ENCODE results near the gene PTGES3L.
"Not testable (repeated sequence)": the region's sequence is repeated elsewhere in the genome, so short reads cannot be mapped to it uniquely, and the experiment has no call there.

The PTGES3L gene

GRCh38 chr17:43014020-43014648, 34.3 kb upstream of the PTGES3L start:
- DNase-seq: no peak

- DNase-seq: no peak
Observed at GRCh38 chr17:43013296-43013695, 33.4 kb upstream of the PTGES3L start.

DNA sequence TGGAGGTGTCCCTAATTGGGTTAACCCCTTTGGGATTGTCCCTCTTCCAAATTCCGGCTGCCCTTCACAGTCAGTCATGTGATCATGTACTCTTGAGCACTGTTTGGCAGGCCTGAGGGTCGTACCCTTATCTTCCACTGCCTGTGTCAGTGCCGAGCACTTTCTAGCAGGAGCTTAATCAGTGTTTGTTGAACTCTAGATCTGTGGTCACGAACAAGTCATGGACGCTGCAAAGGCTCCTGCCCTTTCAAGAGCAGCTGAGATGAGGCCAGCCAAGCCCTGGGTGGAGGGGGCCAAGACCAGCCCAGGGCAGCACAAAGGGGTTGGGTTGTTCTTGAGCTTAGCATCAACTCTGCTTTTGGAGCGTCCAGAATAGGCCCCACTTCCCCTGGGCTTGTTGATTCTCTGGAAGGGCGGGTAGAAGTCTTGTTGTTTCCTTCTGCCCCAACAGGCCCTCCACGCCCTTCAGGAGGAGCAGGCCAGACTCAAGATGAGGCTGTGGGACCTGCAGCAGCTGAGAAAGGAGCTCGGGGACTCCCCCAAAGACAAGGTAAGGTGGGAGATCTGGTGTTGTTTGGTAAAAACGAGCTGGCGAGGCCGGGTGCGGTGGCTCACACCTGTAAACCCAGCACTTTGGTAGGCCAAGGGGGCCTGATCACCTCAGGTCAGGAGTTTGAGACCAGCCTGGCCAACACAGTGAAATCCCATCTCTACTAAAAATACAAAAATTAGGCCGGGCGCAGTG, 32.0 kb upstream of the PTGES3L start:
- no peak for DNase-seq

DNA sequence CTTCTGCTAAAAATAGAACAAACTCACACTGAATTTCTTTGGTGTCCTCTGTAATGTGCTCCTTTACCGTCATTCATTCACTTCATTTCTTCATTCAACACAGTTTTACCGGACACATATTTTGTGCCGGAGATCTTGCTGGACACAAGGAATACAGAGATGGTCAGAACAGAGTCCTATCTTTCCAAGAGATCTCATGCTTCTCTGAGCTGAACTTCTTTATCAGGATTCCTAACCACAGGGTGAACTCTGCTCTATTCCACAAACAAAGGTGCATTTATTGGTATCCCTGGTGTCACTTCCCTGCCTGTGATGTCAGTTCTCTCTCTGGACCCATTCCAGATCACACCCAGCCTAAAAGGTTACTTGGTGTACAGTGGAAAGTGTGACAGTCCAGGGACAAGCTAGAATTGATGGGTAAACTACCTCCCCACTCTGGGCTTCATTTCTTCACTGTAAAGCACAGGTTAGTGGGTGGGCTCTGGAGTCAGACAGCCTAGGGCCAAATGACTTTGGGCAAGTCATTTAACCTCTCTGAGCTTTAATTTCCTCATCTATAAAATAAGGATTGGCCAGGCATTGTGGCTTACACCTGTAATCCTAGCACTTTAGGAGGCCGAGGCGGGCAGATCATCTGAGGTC, 30.9 kb upstream of the PTGES3L start:
- no peak for DNase-seq

GRCh38 chr17:43006639-43007551, 27.0 kb upstream of the PTGES3L start, which contains the start of gene IFI35:
IFI35 (plus strand) TSS chr17:43006784; CDS start chr17:43006948, 164 bp downstream.
- peak; percentile 58 to 70 for DNase-seq

DNA sequence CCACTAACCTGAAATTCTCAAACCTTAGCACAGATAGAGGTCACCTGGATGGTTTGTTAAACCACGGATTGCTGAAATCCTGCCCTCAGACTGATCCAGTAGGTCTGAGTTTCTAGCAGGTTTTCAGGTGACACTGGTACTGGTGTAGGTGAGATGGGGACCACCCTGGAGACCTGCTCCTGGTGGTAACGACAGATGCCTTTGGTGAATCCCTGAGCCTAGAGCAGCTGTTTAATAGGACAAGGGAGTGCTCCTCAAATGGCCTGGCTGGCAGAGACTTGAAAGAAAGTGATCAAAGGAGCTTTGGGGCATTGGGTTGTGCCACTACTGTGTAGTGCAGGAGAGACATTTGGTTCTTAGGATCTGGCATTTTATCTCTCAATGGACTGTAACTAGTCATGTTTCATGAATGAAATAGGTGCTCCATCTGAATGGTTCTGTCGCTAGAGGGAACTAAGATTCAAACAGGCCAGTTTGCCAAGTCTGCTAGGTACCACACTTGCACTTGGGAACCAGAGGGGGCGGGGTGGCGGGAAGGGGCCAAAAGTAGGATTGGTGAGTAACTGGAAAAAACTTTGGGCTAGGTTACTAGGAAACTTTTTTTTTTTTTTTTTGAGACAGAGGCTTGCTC, 23.8 kb upstream of the PTGES3L start:
- no peak for DNase-seq

GRCh38 chr17:43000894-43001293, 21.0 kb upstream of the PTGES3L start:
- not testable (repeated sequence) for DNase-seq

GRCh38 chr17:42999003-42999525, 19.2 kb upstream of the PTGES3L start:
- no peak for DNase-seq

GRCh38 chr17:42997984-42998938, 18.4 kb upstream of the PTGES3L start, which contains the start of gene RPL27:
RPL27 (plus strand) TSS chr17:42998419; CDS start chr17:42998751, 332 bp downstream.
- peak; percentile 98 to 100 for DNase-seq

GRCh38 chr17:42997390-42997983, 17.6 kb upstream of the PTGES3L start:
- no peak for DNase-seq

GRCh38 chr17:42993913-42994312, 14.0 kb upstream of the PTGES3L start:
- DNase-seq: not testable (repeated sequence)

- DNase-seq: no peak
Observed at GRCh38 chr17:42992872-42993271, 13.0 kb upstream of the PTGES3L start.

DNA sequence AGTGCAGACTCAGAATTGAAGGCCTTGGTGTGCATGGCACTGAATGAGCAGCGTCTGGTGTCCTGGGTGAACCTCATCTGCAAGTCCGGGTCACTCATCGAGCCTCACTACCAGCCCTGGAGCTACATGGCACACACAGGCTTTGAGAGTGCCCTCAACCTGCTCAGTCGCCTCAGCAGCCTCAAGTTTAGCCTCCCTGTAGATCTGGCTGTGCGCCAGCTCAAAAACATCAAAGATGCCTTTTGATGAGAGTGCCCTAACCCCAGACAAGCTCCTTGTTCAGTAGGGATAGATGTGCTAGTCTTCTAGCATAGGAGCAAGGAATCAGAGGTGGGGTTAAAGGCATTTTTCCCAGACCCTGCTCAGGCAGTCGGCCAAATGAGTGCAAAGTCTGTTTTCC, 11.6 kb upstream of the PTGES3L start:
- no peak for DNase-seq

DNA sequence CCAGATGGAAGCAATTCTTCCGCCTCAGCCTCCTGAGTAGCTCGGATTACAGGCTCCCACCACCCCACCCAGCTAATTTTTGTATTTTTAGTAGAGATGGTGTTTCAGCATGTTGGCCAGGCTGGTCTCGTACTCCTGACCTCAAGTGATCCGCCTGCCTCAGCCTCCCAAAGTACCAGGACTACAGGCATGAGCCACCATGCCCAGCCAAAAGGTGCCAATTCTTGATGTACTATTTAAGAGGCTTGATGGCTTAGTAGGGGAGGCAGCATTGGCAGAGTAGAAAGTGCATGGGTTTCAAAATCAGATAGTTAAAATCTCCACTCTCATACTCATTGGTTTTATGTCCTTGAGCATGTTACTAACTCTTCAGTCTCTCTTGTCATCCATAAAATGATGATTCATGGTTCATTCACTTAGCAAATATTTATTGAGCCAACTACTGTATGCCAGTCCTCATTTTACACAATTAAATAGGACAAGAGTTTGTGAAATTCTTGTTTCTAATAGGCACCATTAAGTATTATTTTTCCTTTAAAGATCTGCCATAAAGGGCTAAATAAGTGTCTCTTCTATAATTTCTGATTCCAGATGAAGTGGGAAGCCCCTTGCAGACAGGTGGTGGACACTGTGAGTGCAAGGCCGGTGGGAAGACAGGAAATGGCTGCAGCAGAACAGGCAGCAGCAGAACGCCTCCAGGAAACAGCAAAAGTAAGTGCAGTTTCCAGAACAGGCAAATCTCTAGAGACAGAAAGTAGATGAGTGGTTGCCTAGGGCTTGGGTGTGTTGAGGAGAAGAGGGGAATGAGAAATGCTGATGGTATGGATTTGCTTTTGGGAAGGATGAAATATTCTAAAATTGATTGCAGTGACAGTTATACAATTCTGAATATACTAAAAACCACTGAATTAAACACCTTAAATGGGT, 10.1 kb upstream of the PTGES3L start:
- DNase-seq: no peak

- no peak for DNase-seq
Observed at GRCh38 chr17:42989141-42989540, 9.3 kb upstream of the PTGES3L start.

DNA sequence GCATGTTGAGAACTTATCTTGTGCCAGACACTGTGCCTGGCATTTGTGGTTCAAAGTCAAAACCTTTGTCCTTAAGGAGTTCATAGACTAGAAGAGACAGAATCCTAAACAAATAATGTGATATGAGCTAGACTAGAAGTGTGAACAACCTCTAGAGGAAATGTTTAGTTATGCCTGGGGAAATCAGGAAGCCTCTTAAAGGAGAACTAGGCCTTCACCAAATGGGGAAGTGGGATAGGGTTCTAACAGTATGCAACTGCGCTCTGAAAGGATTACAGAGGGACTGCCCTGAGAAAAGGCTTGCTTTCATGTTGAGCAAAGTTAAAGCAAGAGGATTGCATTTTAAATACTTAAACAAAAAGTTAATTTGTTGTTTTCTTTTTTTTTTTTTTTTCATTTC, 5.3 kb upstream of the PTGES3L start:
- no peak for DNase-seq

DNA sequence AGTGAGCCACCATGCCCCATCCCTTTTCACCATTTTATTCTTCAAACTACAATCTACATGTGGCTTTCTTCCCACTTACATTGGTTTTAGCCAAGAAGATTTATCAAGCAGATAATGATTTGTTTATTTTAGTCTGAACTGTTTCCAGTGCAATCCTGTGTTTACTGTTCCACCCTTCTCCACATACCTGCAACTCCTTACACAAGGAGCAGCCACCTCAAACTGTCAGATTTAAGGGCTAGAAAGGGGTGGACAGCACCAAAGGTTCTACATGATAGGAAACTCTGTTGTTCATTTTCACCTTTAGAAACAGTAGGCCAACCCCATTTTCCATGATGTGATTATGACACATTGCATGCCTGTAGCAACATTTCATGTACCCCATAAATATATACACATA, 2.4 kb upstream of the PTGES3L start:
- DNase-seq: no peak

- DNase-seq: peak in 1 of 2 donors; percentile 16
Observed at GRCh38 chr17:42980766-42981397, 1.0 kb upstream of the PTGES3L start.
